Epithelial cell of esophagus (primary cell): ENCODE measurements around the gene DDX56.

Source experiments
- DNase-seq: peaks from one replicate; pipeline ENCODE4 v3.0.0; 2010; ENCODE audit warnings: low read depth
- H3K4me3 ChIP-seq: 2 replicates; pipeline ENCODE4 v1.5.1; 2011; ENCODE audit warnings: mild to moderate bottlenecking, low read length, control low read depth
- TF ChIP-seq, protein P1 (sequence below): IDR thresholded peaks from 2 replicates; pipeline ENCODE4 v1.5.1; 2011; ENCODE audit warnings: low read depth, mild to moderate bottlenecking, low read length, control low read depth, inconsistent platforms; ENCODE audit not compliant: insufficient read depth; ENCODE audit errors: missing control alignments

Gene DDX56

DNA sequence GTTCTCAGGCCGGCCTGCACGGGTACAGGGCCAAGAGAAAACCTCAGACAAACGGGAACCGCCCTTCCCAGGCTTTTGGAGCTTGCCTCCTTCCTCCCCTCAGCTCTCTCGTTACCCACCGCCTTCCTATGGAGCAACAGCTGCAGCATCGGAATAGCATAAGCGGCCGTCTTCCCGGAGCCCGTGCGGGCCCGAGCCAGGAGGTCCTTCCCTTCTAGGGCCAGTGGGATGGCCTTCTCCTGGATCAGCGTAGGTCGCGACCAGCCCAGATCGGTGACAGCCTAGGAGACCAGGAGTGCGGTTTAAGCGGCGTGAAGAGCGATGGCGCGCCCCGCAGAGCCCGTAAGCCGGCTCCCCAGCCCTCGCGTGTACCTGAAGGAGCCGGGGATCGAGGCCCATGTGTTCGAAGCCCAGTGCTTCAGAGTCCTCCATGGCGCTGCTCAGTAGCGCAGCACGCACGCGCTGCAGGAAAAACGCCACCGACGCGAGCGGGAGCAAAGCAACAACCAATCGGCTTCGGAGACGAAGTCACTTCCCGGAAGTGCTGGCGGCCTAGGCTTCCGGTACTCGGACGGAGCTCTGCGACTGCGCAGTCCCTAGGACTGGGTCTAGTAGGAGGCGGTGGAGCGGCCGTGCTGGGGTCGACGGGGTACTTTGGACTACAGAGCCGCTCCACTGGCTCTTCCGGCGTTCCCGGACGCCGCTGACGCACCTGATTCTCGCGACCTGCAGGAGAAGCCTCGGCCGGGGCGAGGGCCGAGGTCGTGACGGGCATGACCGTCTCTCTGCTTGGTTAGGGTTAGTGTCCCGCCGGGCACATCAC is at the start of gene DDX56:
TSS of gene DDX56 (minus strand) at position 445 of the 823 bp plus-strand sequence. CDS start at position 432, 13 bp downstream.
- TF ChIP-seq, protein P1, sequence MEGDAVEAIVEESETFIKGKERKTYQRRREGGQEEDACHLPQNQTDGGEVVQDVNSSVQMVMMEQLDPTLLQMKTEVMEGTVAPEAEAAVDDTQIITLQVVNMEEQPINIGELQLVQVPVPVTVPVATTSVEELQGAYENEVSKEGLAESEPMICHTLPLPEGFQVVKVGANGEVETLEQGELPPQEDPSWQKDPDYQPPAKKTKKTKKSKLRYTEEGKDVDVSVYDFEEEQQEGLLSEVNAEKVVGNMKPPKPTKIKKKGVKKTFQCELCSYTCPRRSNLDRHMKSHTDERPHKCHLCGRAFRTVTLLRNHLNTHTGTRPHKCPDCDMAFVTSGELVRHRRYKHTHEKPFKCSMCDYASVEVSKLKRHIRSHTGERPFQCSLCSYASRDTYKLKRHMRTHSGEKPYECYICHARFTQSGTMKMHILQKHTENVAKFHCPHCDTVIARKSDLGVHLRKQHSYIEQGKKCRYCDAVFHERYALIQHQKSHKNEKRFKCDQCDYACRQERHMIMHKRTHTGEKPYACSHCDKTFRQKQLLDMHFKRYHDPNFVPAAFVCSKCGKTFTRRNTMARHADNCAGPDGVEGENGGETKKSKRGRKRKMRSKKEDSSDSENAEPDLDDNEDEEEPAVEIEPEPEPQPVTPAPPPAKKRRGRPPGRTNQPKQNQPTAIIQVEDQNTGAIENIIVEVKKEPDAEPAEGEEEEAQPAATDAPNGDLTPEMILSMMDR, result no peak
- DNase-seq, result peak; percentile 94
- peak within 1 kb of the TSS; percentile 68 for H3K4me3 ChIP-seq

DNA sequence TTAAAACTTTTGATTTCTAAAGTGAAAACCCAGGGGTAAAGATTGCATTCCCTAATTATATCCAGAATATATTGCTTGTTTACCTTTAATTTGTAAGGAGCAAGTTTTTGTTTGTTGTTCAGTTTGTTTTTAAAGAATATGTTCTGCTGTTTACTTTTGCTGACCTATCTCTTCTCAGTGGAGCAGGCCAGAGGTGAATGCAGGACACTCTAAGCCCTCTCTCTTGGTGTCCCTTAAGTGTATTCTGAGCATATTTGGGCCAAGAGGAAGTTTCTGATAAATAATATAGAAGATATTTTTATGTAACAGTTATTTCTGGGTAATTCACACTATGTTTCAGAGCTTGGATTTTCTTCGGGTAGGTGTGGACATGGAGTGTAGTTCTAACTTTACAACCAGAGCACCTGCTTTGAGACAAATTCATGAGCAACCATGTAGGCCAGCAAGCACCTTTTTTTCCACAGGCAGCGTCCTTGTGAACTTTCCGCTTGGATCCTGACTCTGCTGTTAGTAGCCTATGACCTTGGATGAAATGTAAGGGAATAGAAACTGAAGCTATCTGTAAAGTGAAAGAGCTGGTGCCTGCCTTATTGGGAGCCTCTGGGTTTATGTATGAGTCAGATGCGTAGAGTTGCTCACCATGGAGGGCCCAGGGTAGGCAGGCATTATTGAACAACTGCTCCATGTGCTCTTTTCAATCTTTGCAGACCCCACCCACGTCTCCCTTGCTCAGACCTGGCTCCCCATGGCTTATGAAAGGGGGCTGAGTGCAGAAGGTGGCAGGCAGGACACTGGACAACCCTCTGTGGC is 48.8 kb upstream of the DDX56 start:
- TF ChIP-seq, protein P1, result no peak
- DNase-seq, result peak; percentile 47
- H3K4me3 ChIP-seq, result no peak overlapping the region

DNA sequence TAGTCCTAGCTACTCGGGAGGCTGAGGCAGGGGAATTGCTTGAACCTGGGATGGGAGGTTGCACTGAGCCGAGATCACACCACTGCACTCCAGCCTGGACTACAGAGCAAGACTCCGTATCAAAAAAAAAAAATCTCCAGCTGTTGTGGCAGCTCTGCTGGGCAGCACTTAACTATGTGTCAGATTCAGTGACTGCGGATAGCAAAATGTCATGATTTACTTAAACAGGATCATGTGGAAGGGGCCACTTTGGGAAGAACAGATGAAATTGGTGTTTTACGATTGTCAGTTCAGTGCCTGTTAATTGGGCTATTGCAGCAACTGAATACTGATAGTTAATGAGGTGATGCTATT is 48.0 kb upstream of the DDX56 start:
- no peak for DNase-seq
- TF ChIP-seq, protein P1, result no peak

GRCh38 chr7:44621034-44621749 is 47.5 kb upstream of the DDX56 start:
- no peak overlapping the region for H3K4me3 ChIP-seq
- TF ChIP-seq, protein P1, result no peak
- peak; percentile 70 for DNase-seq

More for the DNA sequence above, 48.0 kb upstream of the DDX56 start:
- no peak overlapping the region for H3K4me3 ChIP-seq

DNA sequence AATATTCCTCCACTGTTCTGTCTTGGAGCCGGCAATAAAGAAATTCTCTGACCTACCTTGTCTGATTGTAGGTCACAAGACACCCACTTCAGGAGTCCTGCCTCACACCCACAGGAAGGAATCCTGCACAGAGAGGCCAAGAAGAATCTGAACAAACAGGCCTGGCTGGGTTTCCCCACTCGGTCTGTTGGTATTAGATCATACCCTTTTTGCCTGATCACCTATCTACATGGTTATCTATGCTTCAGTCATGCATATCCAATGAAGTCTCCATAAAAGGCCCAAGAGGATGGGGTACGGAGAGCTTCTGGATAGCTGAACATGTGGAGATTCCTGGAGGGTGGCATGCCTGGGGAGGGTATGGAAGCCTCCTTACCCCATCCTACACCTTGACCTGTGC is 45.0 kb upstream of the DDX56 start:
- TF ChIP-seq, protein P1, result no peak
- DNase-seq, result peak; percentile 95
- H3K4me3 ChIP-seq, result peak overlapping the region; percentile 10

GRCh38 chr7:44618045-44618444 is 44.3 kb upstream of the DDX56 start:
- H3K4me3 ChIP-seq, result no peak overlapping the region
- DNase-seq, result no peak
- TF ChIP-seq, protein P1, result no peak
